HepG2 (cell line): ENCODE results near the gene C6orf136. TPM values are rescaled to one million over a fixed set of nuclear protein-coding genes. Genes with fewer than 3 reads are reported as not detected.
A peak's percentile ranks its signal among the peaks of the same experiment; 100 is the strongest.

ENCODE experiments used
- ATF5 ChIP-seq: sonication (generic); formaldehyde crosslinking; IDR thresholded peaks from 2 replicates; pipeline ENCODE4 v1.4.0; 2020; ENCODE audit warnings: mild to moderate bottlenecking, low read depth, missing genetic modification reagents
- BORCS8-MEF2B ChIP-seq: sonication (generic); formaldehyde crosslinking; IDR thresholded peaks from 2 replicates; pipeline ENCODE4 v1.8.0; 2022; ENCODE audit warnings: mild to moderate bottlenecking, missing genetic modification reagents
- CBFB ChIP-seq: sonication (generic); formaldehyde crosslinking; IDR thresholded peaks from 2 replicates; pipeline ENCODE4 v1.4.0; 2020; ENCODE audit warnings: missing genetic modification reagents
- FOXA3 ChIP-seq: IDR thresholded peaks from 2 replicates; pipeline ENCODE4 v1.6.1; 2016; ENCODE audit warnings: missing genetic modification reagents, missing compliant biosample characterization
- HMGA1 ChIP-seq: sonication (generic); formaldehyde crosslinking; conservative IDR thresholded peaks from 2 replicates; pipeline ENCODE4 v1.4.0; 2020; ENCODE audit warnings: missing genetic modification reagents
- JARID2 ChIP-seq: sonication (generic); formaldehyde crosslinking; IDR thresholded peaks from 2 replicates; pipeline ENCODE4 v1.8.1; 2023; ENCODE audit warnings: missing genetic modification reagents, inconsistent platforms; ENCODE audit not compliant: insufficient replicate concordance
- JUN ChIP-seq: sonication (generic); formaldehyde crosslinking; IDR thresholded peaks from 2 replicates; pipeline ENCODE4 v1.4.0; 2020; ENCODE audit warnings: mild to moderate bottlenecking, missing genetic modification reagents
- MED1 ChIP-seq: sonication (generic); formaldehyde crosslinking; IDR thresholded peaks from 2 replicates; pipeline ENCODE4 v1.4.0; 2020; ENCODE audit warnings: missing genetic modification reagents
- NCOA5 ChIP-seq: sonication (generic); formaldehyde crosslinking; IDR thresholded peaks from 2 replicates; pipeline ENCODE4 v1.4.0; 2020; ENCODE audit warnings: missing genetic modification reagents
- NFYB ChIP-seq: sonication (generic); formaldehyde crosslinking; IDR thresholded peaks from 2 replicates; pipeline ENCODE4 v1.4.0; 2020; ENCODE audit warnings: missing genetic modification reagents
- POLR2G ChIP-seq: fragments of 200-400 bp; formaldehyde crosslinking; IDR thresholded peaks from 2 replicates; pipeline ENCODE4 v1.6.1; 2018; ENCODE audit warnings: mild to moderate bottlenecking, low read depth, low read length, moderate library complexity
- SATB2 ChIP-seq: sonication (generic); formaldehyde crosslinking; IDR thresholded peaks from 2 replicates; pipeline ENCODE4 v1.5.0; 2020; ENCODE audit warnings: missing genetic modification reagents
- SMAD1 ChIP-seq: sonication (generic); formaldehyde crosslinking; IDR thresholded peaks from 2 replicates; pipeline ENCODE4 v1.4.0; 2020; ENCODE audit warnings: missing genetic modification reagents, low read depth, mild to moderate bottlenecking, borderline replicate concordance
- SRSF4 ChIP-seq: fragments of 200-400 bp; formaldehyde crosslinking; IDR thresholded peaks from one replicate; pipeline ENCODE4 v1.6.1; 2018; ENCODE audit warnings: mild to moderate bottlenecking, low read depth, low read length, moderate library complexity; ENCODE audit not compliant: poor library complexity, severe bottlenecking
- TCF12 ChIP-seq, 2 experiments: fragments of 450-650 bp in 1 of 2; sonication (generic) in 1 of 2; formaldehyde crosslinking in 1 of 2; IDR thresholded peaks; 2 replicates each; pipeline versions ENCODE4 v1.6.1 to v1.8.0; 2017 to 2022; ENCODE audit warnings: antibody characterized with exemption in 1 of 2, mild to moderate bottlenecking in 1 of 2, missing genetic modification reagents in 1 of 2, moderate library complexity in 1 of 2
- THAP8 ChIP-seq: sonication (generic); formaldehyde crosslinking; IDR thresholded peaks from 2 replicates; pipeline ENCODE4 v1.5.1; 2020; ENCODE audit warnings: missing genetic modification reagents, mild to moderate bottlenecking, borderline replicate concordance
- YEATS2 ChIP-seq: sonication (generic); formaldehyde crosslinking; IDR thresholded peaks from 2 replicates; pipeline ENCODE4 v1.4.0; 2020; ENCODE audit warnings: missing genetic modification reagents, borderline replicate concordance
- ZNF10 ChIP-seq: sonication (generic); formaldehyde crosslinking; IDR thresholded peaks from 2 replicates; pipeline ENCODE4 v1.4.0; 2020; ENCODE audit warnings: mild to moderate bottlenecking, low read depth, missing genetic modification reagents, borderline replicate concordance
- ZNF264 ChIP-seq: sonication (generic); formaldehyde crosslinking; IDR thresholded peaks from 2 replicates; pipeline ENCODE4 v1.4.0; 2020; ENCODE audit warnings: missing genetic modification reagents
- ZNF333 ChIP-seq: sonication (generic); formaldehyde crosslinking; IDR thresholded peaks from 2 replicates; pipeline ENCODE4 v1.4.0; 2020; ENCODE audit warnings: mild to moderate bottlenecking, missing genetic modification reagents, borderline replicate concordance
- ZNF44 ChIP-seq: sonication (generic); formaldehyde crosslinking; IDR thresholded peaks from 2 replicates; pipeline ENCODE4 v1.5.1; 2020; ENCODE audit warnings: mild to moderate bottlenecking, missing genetic modification reagents
- ZNF558 ChIP-seq: sonication (generic); formaldehyde crosslinking; IDR thresholded peaks from 2 replicates; pipeline ENCODE4 v1.9.0; 2022; ENCODE audit warnings: mild to moderate bottlenecking, missing genetic modification reagents, borderline replicate concordance
- ZNF597 ChIP-seq: sonication (generic); formaldehyde crosslinking; IDR thresholded peaks from 2 replicates; pipeline ENCODE4 v1.5.0; 2020; ENCODE audit warnings: missing genetic modification reagents
- polyA plus RNA-seq, 8 experiments: library from polyadenylated mRNA; depleted of rRNA in 3 of 8; stranded (reverse) in 7 of 8; unstranded in 1 of 8; fragments of >200 nt; fragmentation: Illumina TruSeq in 4 of 8; extraction: Trizol in 4 of 8; gene quantifications; 2 replicates each; pipeline versions ENCODE4 v1.2.1 to v1.2.3, GENCODE V29; 2011 to 2016; ENCODE audit warnings: low read depth in 4 of 8, missing spikeins in 1 of 8, mixed read lengths in 1 of 8; ENCODE audit not compliant: insufficient read depth in 1 of 8
- total RNA-seq, 5 experiments: library from RNA; depleted of rRNA; stranded (reverse); fragments of >200 nt; fragmentation: Illumina TruSeq; extraction: Trizol; gene quantifications; 2 replicates each; pipeline ENCODE4 v1.2.3, GENCODE V29; 2016; ENCODE audit warnings: low read depth in 1 of 5
- TF ChIP-seq, protein P1 (sequence below): sonication (generic); formaldehyde crosslinking; IDR thresholded peaks from 2 replicates; pipeline ENCODE4 v1.9.0; 2021; ENCODE audit warnings: missing genetic modification reagents, mild to moderate bottlenecking, borderline replicate concordance

Gene C6orf136
- total and polyA plus RNA-seq, 2 of the 13 experiments (the other 11 are each of a cell fraction or from before 2014, with no cell fraction given) = 12.0 to 26.2 TPM

- TF ChIP-seq ATF5 (CRISPR knock-in tag) = no peak
- peak; percentile 80 for TF ChIP-seq SMAD1 (CRISPR knock-in tag)
- no peak; the same call in 1 of the 2 replicates for TF ChIP-seq YEATS2
- peak; percentile 71; the same call in 1 of the 2 replicates for TF ChIP-seq MED1 (CRISPR knock-in tag)
- no peak for TF ChIP-seq ZNF597
- no peak for TF ChIP-seq THAP8
- peak; percentile 82; the same call in 1 of the 2 replicates for TF ChIP-seq ZNF264 (CRISPR knock-in tag)
- no peak for TF ChIP-seq NCOA5 (CRISPR knock-in tag)
- TF ChIP-seq NFYB (CRISPR knock-in tag) = peak; percentile 42; the same call in 1 of the 2 replicates
- TF ChIP-seq SRSF4 = no peak
- no peak for TF ChIP-seq FOXA3 (CRISPR knock-in tag)
- no peak for TF ChIP-seq HMGA1 (CRISPR knock-in tag)
- TF ChIP-seq JARID2 (CRISPR knock-in tag) = peak; percentile 83
- TF ChIP-seq ZNF44 (CRISPR knock-in tag) = no peak
- peak; percentile 30; the same call in 1 of the 2 replicates for TF ChIP-seq JUN (CRISPR knock-in tag)
- TF ChIP-seq POLR2G = peak; percentile 74
- TF ChIP-seq ZNF10 (CRISPR knock-in tag) = no peak
- no peak; the same call in 1 of the 2 replicates for TF ChIP-seq CBFB (CRISPR knock-in tag)
- peak; percentile 88; the same call in 1 of the 2 replicates for TF ChIP-seq BORCS8-MEF2B (CRISPR knock-in tag)
- TF ChIP-seq TCF12 (IDR thresholded peaks at IDR 0.05) = no peak
- 0 out of 2 replicates have a peak, but pooled peaks have one; percentile 18 for TF ChIP-seq TCF12 (CRISPR knock-in tag; IDR thresholded peaks at IDR 0.05)
- TF ChIP-seq ZNF558 (CRISPR knock-in tag) = no peak
- peak; percentile 90; the same call in 1 of the 2 replicates for TF ChIP-seq ZNF333
- TF ChIP-seq, protein P1, sequence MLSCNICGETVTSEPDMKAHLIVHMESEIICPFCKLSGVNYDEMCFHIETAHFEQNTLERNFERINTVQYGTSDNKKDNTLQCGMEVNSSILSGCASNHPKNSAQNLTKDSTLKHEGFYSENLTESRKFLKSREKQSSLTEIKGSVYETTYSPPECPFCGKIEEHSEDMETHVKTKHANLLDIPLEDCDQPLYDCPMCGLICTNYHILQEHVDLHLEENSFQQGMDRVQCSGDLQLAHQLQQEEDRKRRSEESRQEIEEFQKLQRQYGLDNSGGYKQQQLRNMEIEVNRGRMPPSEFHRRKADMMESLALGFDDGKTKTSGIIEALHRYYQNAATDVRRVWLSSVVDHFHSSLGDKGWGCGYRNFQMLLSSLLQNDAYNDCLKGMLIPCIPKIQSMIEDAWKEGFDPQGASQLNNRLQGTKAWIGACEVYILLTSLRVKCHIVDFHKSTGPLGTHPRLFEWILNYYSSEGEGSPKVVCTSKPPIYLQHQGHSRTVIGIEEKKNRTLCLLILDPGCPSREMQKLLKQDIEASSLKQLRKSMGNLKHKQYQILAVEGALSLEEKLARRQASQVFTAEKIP (CRISPR knock-in tag) = no peak
- TF ChIP-seq SATB2 (CRISPR knock-in tag) = no peak
These were observed 29.2 kb upstream of the C6orf136 start, which contains the start of gene MRPS18B (continued) for GRCh38 chr6:30617565-30618269.
